Fibroblast of skin of back (primary cell): ENCODE measurements around the gene QRICH1. TPM values are rescaled to one million over a fixed set of nuclear protein-coding genes. Genes with fewer than 3 reads are reported as not detected.

ENCODE experiments used
- DNase-seq: peaks from one replicate; pipeline ENCODE4 v3.0.0-alpha.2; 2013
- polyA plus RNA-seq, 2 experiments: library from polyadenylated mRNA; unstranded; fragments of 120-200 nt; gene quantifications; one replicate each; pipeline ENCODE4 v1.2.1, GENCODE V29; 2013; ENCODE audit not compliant: insufficient read length in 2 of 2

QRICH1 gene
- 57.8 TPM for polyA plus RNA-seq (2013, experiment 1 of 2; ENCODE audit: insufficient read length)
- polyA plus RNA-seq (2013, experiment 2 of 2; ENCODE audit: insufficient read length), result 37.2 TPM

GRCh38 chr3:49093853-49094767 is at the start of gene QRICH1:
TSS of gene QRICH1 (minus strand) at chr3:49094071. CDS start at chr3:49077017, 17,054 bp downstream.
- peak; percentile 98 for DNase-seq

GRCh38 chr3:49140080-49140479 is 46.2 kb upstream of the QRICH1 start:
- no peak for DNase-seq

GRCh38 chr3:49135499-49135898 is 41.6 kb upstream of the QRICH1 start:
- DNase-seq, result no peak

- DNase-seq, result no peak
These were observed 40.8 kb upstream of the QRICH1 start for GRCh38 chr3:49134471-49135265.

GRCh38 chr3:49133226-49133951 is 39.5 kb upstream of the QRICH1 start:
- peak; percentile 95 for DNase-seq

DNA sequence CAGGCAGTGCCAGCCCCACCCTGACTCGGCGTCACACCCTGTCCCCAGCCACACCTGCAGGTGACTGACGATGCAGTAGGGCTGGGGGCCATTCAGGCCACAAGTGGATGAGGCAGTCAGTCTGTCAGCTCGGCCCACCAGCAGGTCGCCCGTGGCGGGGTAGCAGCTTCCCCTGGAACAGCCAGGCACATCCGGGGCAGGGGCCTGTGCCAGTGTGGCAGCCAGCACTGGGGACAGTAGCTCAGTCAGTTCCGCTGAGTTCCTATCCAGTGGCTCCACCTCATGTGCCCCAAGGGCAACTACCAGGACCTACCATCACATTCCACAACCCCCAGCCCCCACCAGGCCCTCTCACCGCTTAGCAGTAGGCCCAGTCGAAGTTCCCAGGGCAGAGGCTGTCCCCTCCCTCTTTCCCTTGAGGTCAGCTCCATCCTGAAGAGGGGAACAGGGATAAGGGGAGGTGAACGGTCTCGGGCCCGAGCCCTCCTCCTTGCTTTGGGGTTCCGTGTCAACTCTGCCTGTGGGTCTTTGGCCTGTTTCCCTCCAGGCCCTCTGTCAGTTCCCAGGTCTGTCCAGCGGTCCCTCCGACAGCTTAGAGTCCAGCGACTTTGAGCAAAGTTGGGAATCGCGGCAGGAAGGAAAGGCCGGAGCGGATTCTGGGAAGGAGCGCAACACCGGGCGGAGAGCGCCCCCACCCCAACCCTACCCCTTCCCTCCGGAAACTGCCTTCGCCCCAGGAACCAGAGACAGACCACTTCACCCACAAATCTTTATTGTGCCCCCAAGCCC is 38.8 kb upstream of the QRICH1 start, which contains the start of gene LAMB2:
Gene LAMB2, minus strand, starts transcription at position 614 of the 789 bp plus-strand sequence. Its CDS starts 183 bp downstream, at position 431.
- DNase-seq, result peak; percentile 90

DNA sequence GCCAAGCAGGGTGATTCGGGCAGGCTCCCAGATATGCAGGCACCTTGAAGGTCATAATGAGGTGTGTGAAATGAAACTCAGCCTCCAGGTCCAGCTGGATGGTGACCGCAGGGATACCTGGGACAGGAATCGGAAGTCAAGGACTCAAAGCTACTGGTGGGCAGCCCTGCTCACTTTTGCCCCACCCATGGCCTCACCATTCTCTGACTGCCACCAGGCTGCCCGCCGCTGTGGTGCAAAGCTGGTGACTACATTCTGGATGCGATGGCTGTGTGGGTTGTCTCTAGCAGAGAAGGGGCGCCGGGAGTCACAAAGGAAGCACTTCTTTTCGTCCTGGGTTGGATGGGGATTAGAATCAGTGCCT is 38.2 kb upstream of the QRICH1 start:
- DNase-seq, result no peak

DNA sequence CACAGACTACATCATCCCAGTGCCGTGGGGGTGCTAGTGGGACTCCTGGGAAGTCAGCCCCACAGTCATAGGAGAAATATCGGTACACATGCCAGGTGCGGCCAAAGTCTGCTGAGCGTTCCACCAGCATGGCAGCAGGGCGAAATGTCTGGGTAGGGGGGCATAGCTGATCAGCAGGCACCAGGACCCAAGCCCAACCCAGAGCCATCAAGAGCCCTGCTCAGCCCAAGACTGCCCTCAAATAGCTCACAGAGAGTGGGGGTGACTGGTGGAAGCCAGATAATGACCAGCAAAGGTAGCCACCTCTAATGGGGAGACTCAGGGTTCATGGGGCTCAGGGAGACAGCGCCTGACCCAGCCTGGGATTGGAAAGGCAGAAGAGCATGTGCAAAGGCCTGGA is 37.7 kb upstream of the QRICH1 start:
- DNase-seq, result no peak

GRCh38 chr3:49131040-49131439 is 37.2 kb upstream of the QRICH1 start:
- no peak for DNase-seq

DNA sequence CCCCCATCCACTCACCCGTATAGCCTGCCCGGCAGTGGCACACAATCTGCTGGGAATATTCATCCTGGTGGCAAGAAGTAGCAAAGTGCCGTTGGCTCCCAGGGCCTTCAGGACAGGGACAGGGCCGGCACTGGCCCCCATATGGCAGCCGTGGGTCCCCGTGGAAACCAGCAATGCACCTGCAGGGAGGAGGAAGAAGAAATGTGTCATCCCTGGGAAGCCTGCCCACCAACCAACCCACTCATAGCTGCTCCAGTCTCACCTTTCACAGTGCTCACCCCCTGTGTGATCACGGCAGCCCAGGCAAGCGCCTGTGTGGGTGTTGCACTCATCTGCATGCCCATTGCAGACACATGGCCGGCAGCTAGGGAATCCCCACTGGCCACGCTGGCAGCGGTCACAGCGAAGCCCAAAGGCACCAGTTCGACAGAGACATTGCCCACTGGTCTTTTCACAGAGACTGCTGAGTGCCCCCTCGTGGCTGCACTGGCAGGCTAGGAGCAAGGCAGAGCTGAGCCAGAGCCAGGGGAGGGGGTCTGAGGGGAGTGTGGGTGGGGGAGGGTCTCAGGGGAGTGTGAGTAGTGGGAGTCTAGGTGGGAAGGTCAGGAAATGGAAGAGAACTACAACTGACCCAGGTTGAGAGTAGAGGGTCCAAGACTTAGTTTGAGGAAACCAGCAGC is 31.3 kb upstream of the QRICH1 start:
- no peak for DNase-seq

DNA sequence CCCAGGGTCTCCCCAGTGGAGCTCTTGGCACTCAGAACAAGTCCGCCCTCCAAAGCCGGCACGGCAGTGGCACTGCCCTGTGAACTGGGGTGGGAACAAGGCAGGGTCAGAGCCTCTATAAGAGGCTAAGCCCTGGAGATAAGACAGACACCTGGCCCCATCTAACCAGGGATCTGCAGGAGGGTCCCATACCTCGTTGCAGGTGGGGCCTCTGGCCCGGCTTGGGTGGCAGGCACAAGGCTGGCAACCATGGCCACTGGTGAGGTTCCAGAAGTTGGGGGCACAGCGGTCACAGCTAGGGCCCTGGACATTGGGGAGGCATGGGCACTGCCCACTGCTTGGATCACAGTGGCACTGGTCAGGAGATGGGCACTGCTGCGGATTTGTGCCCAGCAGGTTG is 30.3 kb upstream of the QRICH1 start:
- no peak for DNase-seq

DNA sequence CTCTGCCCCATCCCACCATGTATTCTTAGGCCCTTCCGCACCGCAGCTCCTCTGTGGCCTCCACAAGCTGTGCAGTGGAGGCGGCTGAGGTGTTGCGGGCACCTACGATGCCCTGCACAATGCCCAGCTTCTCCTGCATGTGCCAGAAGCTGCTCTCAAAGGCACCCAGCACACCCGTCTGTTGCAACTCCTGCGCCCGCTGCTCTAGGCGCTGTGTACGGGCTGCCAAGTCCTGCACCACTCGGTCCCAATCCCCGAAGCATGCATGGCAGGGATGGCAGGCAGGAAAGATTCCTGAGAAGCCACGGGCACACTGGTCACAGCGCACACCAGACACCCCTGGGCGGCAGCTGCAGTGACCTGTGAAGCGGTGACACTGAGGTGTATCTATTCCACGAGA is 29.8 kb upstream of the QRICH1 start:
- no peak for DNase-seq

GRCh38 chr3:49122886-49123545 is 29.1 kb upstream of the QRICH1 start:
- DNase-seq, result no peak

GRCh38 chr3:49122451-49122850 is 28.6 kb upstream of the QRICH1 start:
- no peak for DNase-seq

DNA sequence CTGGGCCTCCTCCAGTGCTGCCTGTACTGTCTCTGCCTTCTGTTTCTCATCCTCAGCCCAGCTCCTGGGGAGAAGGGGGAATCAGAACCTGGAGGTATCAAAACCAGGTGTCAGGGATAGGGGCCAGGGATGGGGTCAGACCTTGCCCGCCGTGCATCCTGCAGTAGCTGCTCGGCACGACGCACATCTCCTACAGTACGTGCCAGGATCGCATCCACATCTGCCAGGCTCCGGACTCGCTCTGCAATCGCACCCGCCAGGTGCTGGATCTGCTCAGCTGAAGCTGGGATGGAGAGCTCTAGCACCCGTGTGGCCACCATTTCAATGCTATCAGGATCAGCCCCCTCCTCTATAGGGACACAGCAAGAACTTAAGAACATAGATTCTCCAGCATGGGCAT is 28.2 kb upstream of the QRICH1 start:
- no peak for DNase-seq

GRCh38 chr3:49121132-49121736 is 27.4 kb upstream of the QRICH1 start:
- DNase-seq, result no peak

DNA sequence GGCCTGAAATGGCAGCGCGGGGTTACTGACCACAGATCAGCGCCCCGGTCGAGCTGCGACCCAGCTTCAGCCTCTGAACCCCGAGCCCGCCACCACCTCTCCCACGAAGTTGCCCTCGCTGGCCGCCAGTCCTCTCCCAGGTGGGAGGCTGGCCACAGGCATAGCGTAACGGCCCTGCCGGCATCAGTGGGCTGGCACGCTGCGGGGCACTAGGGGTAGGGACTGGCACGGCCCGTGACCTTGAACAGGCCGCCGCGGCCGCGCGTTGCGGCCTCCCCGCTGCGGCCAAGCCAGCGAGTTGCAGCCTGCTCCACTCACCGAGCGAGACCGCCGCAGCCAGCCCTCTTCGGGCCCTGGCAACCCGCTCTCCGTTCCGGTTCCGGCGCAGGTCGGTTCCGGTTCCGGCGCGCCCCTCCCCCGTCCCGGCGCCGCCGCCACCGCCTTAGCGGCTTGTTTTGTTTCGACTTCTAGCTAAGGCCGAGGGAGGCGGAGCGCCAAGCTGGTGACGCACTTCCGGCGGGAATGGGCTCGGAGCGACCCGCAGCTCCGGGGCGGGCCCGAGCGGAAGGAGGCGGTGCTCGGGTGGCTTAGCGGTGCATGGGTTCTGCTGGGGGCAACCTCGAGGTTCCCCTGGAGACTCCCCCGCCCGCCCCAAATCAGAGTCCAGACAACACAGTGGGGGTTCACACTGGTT is 26.7 kb upstream of the QRICH1 start, which contains the start of gene USP19:
Gene USP19, minus strand, starts transcription at position 386 of the 694 bp plus-strand sequence. CDS start 1,678 bp downstream, outside the sequence.
- peak; percentile 91 for DNase-seq

DNA sequence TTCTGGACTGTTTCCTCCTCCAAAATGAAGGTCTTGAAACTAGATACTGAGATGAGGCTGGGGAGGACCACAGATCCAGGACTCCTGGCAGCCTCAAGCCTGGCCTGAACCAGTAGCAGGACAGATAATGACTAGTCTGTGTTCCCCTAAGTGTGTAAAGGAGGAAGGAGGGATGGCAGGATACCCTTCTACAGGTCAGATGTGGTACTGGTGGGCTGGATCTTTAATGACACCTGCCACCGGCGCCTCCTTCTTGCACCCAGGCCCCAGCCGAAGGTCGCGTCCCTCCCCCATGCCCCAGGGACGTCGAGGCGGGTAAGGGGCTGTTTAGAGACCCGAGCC is 26.2 kb upstream of the QRICH1 start:
- no peak for DNase-seq

- no peak for DNase-seq
These were observed 25.6 kb upstream of the QRICH1 start for GRCh38 chr3:49119439-49119838.

GRCh38 chr3:49119036-49119435 is 25.2 kb upstream of the QRICH1 start:
- DNase-seq, result no peak
